ENCODE data around the gene PI16. TPM values are rescaled to one million over a fixed set of nuclear protein-coding genes. Genes with fewer than 3 reads are reported as not detected.

PI16 gene
- total and polyA plus RNA-seq, 5 donors from 2014 or later = 31.9 to 113 (median 62.3) TPM

DNA sequence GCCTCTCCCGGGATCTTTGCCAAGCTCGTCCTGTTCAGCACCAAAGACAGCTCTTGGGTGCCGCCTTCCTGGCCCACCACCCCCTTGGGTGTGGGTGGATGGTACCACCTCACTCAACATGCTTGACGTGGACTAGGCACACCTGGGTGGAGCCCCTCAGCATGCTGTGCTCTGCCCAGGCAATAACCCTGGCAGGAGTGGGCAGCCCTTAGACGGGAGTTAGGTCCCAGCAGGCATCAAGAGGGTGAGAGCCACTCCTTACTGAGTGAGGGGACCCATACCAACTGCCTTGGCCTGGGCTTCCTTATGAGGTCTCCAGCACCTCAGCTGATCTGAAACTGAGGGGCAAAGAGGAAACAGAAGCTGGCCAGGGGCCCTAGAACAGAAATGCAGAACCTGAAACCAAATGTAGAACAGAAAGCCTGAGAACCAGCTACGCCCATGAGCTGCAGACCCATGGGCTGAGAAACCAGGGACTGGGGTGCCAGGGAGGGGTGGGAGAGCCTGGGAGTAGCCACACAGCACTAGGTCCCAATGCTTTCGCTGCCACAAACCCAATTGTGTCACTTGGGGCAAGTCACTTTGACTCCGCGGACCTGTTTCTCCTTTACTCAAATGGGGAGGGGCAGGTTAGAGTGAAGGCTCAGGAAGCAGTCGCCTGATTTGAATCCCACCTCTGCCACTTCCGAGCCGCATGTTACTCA lies 53.0 kb downstream of the PI16 start:
- Histone ChIP-seq H3K9me3 (ENCODE audit: control insufficient read depth in 2 of 2, low read length in 2 of 2) (no peaks in the 10 kb centered on the region), H3K4me3 (ENCODE audit: low read depth, low read length) (no peak overlapping the region), H3K36me3 (ENCODE audit: control insufficient read depth, insufficient read depth, low read length) (no peaks in the 10 kb centered on the region), H3K27ac (ENCODE audit: insufficient read depth, low read length, poor library complexity, severe bottlenecking) (no peak overlapping the region), H3K27me3 (ENCODE audit: control insufficient read depth, insufficient read depth, low read length) (no peaks in the 10 kb centered on the region), H3K4me1 (ENCODE audit: control insufficient read depth, insufficient read depth, low read length, poor library complexity, severe bottlenecking) (peaks cover 16% of the 10 kb centered on the region)
- Mint-ChIP-seq H3K36me3 (no peaks in the 10 kb centered on the region), H3K9me3 (no peaks in the 10 kb centered on the region), H3K4me3 (peak overlapping the region in 1 of 4 donors; percentile 10), H3K27ac (peak overlapping the region in 1 of 3 donors; percentile 69), H3K27me3 (no peaks in the 10 kb centered on the region), H3K4me1 (peaks cover 6 to 19% (median 8%) of the 10 kb centered on the region in 4 donors)
- no peak for DNase-seq
- peak in 1 of 2 donors; percentile 12 for ATAC-seq (ENCODE audit: low read depth in 2 of 2)

- Histone ChIP-seq H3K4me1 (ENCODE audit: control insufficient read depth, insufficient read depth, low read length, poor library complexity, severe bottlenecking) (peaks cover 16% of the 10 kb centered on the region), H3K36me3 (ENCODE audit: control insufficient read depth, insufficient read depth, low read length) (no peaks in the 10 kb centered on the region), H3K27me3 (ENCODE audit: control insufficient read depth, insufficient read depth, low read length) (no peaks in the 10 kb centered on the region), H3K4me3 (ENCODE audit: low read depth, low read length) (no peak overlapping the region), H3K9me3 (ENCODE audit: control insufficient read depth in 2 of 2, low read length in 2 of 2) (no peaks in the 10 kb centered on the region), H3K27ac (ENCODE audit: insufficient read depth, low read length, poor library complexity, severe bottlenecking) (no peak overlapping the region)
- Mint-ChIP-seq H3K36me3 (no peaks in the 10 kb centered on the region), H3K27me3 (no peaks in the 10 kb centered on the region), H3K4me3 (no peak overlapping the region), H3K9me3 (no peaks in the 10 kb centered on the region), H3K27ac (no peak overlapping the region), H3K4me1 (peaks cover 6 to 19% (median 8%) of the 10 kb centered on the region in 4 donors)
- DNase-seq (no peak), ATAC-seq (ENCODE audit: low read depth in 2 of 2) (no peak)
These were observed 54.2 kb downstream of the PI16 start for GRCh38 chr6:37008484-37009465.

DNA sequence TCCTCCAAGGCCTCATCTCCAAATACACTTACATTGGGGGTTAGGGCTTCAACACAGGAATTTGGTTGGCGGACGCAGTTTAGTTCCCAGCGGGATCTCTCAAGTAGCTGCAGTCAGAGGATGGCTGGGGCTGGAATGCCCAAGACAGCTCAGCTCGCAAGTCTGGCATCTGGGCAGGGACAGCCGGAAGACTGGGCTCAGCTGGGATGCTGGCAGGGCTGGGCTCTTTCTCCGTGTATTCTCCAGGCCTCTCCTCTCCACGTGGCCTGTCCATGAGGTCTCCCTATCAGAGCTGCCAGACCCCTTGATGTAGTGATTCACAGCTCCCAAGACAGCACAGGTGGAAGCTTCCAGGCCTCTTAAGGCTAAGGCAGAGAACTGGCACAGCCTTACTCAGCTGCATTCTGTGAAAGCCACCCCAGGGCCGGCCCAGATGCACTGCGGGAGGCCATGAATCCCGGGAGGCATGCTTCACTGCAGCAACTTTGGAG lies 55.9 kb downstream of the PI16 start:
- Mint-ChIP-seq H3K36me3 (no peaks in the 10 kb centered on the region), H3K4me1 (peaks cover 6 to 18% (median 8%) of the 10 kb centered on the region in 4 donors), H3K27me3 (no peaks in the 10 kb centered on the region), H3K27ac (no peak overlapping the region), H3K4me3 (no peak overlapping the region), H3K9me3 (no peaks in the 10 kb centered on the region)
- no peak for ATAC-seq (ENCODE audit: low read depth in 2 of 2)
- H3K27ac ChIP-seq (ENCODE audit: insufficient read depth, low read length, poor library complexity, severe bottlenecking) = no peak overlapping the region
- H3K27me3 ChIP-seq (ENCODE audit: control insufficient read depth, insufficient read depth, low read length) = no peaks in the 10 kb centered on the region
- H3K9me3 ChIP-seq (ENCODE audit: control insufficient read depth in 2 of 2, low read length in 2 of 2) = no peaks in the 10 kb centered on the region
- no peak overlapping the region for H3K4me3 ChIP-seq (ENCODE audit: low read depth, low read length)
- H3K36me3 ChIP-seq (ENCODE audit: control insufficient read depth, insufficient read depth, low read length) = no peaks in the 10 kb centered on the region
- peaks cover 14% of the 10 kb centered on the region for H3K4me1 ChIP-seq (ENCODE audit: control insufficient read depth, insufficient read depth, low read length, poor library complexity, severe bottlenecking)
- DNase-seq = no peak

DNA sequence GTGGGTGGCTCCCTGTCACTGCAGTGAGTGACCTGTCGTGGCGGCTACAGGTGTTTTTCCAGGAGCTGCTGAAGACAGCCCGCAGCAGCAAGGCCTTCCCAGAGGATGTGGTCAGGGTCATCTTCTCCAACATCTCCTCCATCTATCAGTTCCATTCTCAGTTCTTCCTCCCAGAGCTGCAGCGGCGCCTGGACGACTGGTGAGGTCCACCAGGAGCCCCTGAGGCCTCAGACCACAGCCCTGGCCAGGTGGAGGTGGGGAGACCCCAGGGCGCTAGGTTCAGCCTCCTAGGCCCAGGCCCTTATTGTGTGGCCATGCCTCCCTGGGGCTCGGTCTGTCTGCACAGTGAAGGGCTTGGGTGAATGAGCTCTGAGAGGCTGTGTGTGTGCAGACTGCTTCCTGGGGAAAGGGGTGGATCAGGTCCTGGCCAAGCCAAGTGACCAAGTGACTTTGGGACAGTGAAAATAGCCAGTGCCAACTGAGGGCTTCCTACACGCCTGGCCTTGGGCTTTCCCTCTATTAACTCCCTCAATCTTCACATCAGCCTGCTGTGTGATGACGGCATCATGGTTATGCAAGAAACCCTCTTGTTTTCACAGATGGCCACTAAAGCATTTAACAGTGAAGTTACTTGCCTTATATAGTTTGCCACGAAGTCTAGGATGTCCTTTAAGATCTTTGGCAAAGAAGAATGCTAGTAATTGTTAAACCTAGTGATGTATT lies 57.3 kb downstream of the PI16 start:
- no peak for DNase-seq
- no peak overlapping the region for H3K27ac Mint-ChIP-seq
- no peaks in the 10 kb centered on the region for H3K36me3 Mint-ChIP-seq
- peaks cover under 1% of the 10 kb centered on the region for H3K4me1 ChIP-seq (ENCODE audit: control insufficient read depth, insufficient read depth, low read length, poor library complexity, severe bottlenecking)
- H3K9me3 Mint-ChIP-seq = no peaks in the 10 kb centered on the region
- no peak overlapping the region for H3K4me3 ChIP-seq (ENCODE audit: low read depth, low read length)
- peak overlapping the region in 1 of 4 donors; percentile 27 for H3K4me3 Mint-ChIP-seq
- no peak for ATAC-seq (ENCODE audit: low read depth in 2 of 2)
- no peaks in the 10 kb centered on the region for H3K27me3 ChIP-seq (ENCODE audit: control insufficient read depth, insufficient read depth, low read length)
- peaks cover 0 to 5% (median 0%) of the 10 kb centered on the region in 4 donors for H3K4me1 Mint-ChIP-seq
- H3K9me3 ChIP-seq (ENCODE audit: control insufficient read depth in 2 of 2, low read length in 2 of 2) = no peaks in the 10 kb centered on the region
- H3K36me3 ChIP-seq (ENCODE audit: control insufficient read depth, insufficient read depth, low read length) = no peaks in the 10 kb centered on the region
- no peaks in the 10 kb centered on the region for H3K27me3 Mint-ChIP-seq
- H3K27ac ChIP-seq (ENCODE audit: insufficient read depth, low read length, poor library complexity, severe bottlenecking) = no peak overlapping the region

- no peak overlapping the region for H3K27ac Mint-ChIP-seq
- Histone ChIP-seq H3K27ac (ENCODE audit: insufficient read depth, low read length, poor library complexity, severe bottlenecking) (no peak overlapping the region), H3K9me3 (ENCODE audit: control insufficient read depth in 2 of 2, low read length in 2 of 2) (no peaks in the 10 kb centered on the region), H3K4me1 (ENCODE audit: control insufficient read depth, insufficient read depth, low read length, poor library complexity, severe bottlenecking) (peaks cover 11% of the 10 kb centered on the region), H3K36me3 (ENCODE audit: control insufficient read depth, insufficient read depth, low read length) (no peaks in the 10 kb centered on the region), H3K27me3 (ENCODE audit: control insufficient read depth, insufficient read depth, low read length) (no peaks in the 10 kb centered on the region), H3K4me3 (ENCODE audit: low read depth, low read length) (no peak overlapping the region)
- DNase-seq = no peak
- no peak overlapping the region for H3K4me3 Mint-ChIP-seq
- H3K27me3 Mint-ChIP-seq = no peaks in the 10 kb centered on the region
- no peaks in the 10 kb centered on the region for H3K36me3 Mint-ChIP-seq
- no peaks in the 10 kb centered on the region for H3K9me3 Mint-ChIP-seq
- ATAC-seq (ENCODE audit: low read depth in 2 of 2) = no peak
- H3K4me1 Mint-ChIP-seq = peaks cover 0 to 12% (median 11%) of the 10 kb centered on the region in 4 donors
These were observed 59.3 kb downstream of the PI16 start for GRCh38 chr6:37013516-37014491.

Data from CD4-positive, CD25-positive, alpha-beta regulatory T cell (primary cell).